NB4 (cell line): ENCODE measurements around the gene STXBP3.

Experiments used
- DNase-seq: peaks from one replicate; pipeline ENCODE4 v3.0.0; 2010; ENCODE audit warnings: low read depth
- H3K4me3 ChIP-seq: one replicate; pipeline ENCODE4 v1.5.1; 2011; ENCODE audit warnings: mild to moderate bottlenecking, low read depth, low read length, moderate library complexity
- CTCF ChIP-seq: IDR thresholded peaks from one replicate; pipeline ENCODE4 v1.5.1; 2012; ENCODE audit warnings: low read depth, low read length
- MAX ChIP-seq: IDR thresholded peaks from 2 replicates; pipeline ENCODE4 v1.6.1; 2011; ENCODE audit warnings: low read depth, low read length
- MYC ChIP-seq: IDR thresholded peaks from 2 replicates; pipeline ENCODE4 v1.6.1; 2011; ENCODE audit warnings: low read depth, low read length
- POLR2A ChIP-seq: IDR thresholded peaks from 2 replicates; pipeline ENCODE4 v1.6.1; 2011; ENCODE audit warnings: mild to moderate bottlenecking; ENCODE audit not compliant: insufficient read length; ENCODE audit errors: extremely low read depth

Gene STXBP3

GRCh38 chr1:108819878-108820277 is 73.4 kb downstream of the STXBP3 start:
- no peak overlapping the region for H3K4me3 ChIP-seq
- TF ChIP-seq MAX (no peak), MYC (no peak), CTCF (no peak), POLR2A (no peak)
- no peak for DNase-seq

- no peak for DNase-seq
- no peak overlapping the region for H3K4me3 ChIP-seq
- TF ChIP-seq MAX (no peak), CTCF (no peak), POLR2A (no peak), MYC (no peak)
Measured at GRCh38 chr1:108823632-108824031, 77.2 kb downstream of the STXBP3 start.

- TF ChIP-seq MAX (no peak), MYC (no peak), POLR2A (no peak), CTCF (no peak)
- no peak overlapping the region for H3K4me3 ChIP-seq
- DNase-seq, result no peak
Measured at GRCh38 chr1:108824051-108824450, 77.6 kb downstream of the STXBP3 start.

- no peak for DNase-seq
- no peak overlapping the region for H3K4me3 ChIP-seq
- TF ChIP-seq MAX, result no peak
- TF ChIP-seq CTCF, result no peak
- no peak for TF ChIP-seq MYC
- no peak for TF ChIP-seq POLR2A
Measured at GRCh38 chr1:108826081-108826635, 79.7 kb downstream of the STXBP3 start.

- DNase-seq, result peak; percentile 73
- TF ChIP-seq MYC, result peak; percentile 78
- peak; percentile 96 for TF ChIP-seq MAX
- TF ChIP-seq POLR2A, result no peak
- peak; percentile 72 for TF ChIP-seq CTCF
- H3K4me3 ChIP-seq, result no peak overlapping the region
Measured at GRCh38 chr1:108828074-108828961, 81.8 kb downstream of the STXBP3 start.
